ENCODE measurements around the gene MAP1A.

The MAP1A gene

DNA sequence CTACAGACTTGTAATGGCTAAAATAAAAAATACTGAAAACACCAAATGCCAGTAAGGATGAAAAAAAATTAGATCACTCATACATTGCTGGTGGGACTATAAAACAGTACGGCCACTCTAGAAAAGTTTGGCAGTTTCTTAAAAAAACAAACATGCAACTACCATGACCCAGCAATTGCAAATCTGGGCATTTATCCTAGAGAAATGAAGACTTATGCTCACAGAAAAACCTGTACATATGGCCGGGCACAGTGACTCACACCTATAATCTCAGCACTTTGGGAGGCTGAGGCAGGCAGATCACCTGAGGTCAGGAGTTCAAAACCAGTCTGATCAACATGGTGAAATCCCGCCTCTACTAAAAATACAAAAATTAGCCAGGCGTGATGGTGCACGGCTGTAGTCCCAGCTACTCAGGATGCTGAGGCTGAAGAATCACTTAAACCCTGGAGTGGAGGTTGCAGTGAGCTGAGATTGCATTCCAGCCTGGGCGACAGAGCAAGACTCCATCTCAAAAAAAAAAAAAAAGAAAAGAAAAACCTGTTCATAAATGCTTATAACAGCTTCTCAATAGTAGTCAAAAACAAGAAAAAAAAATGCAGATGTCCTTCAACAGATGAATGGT is 30.0 kb upstream of the MAP1A start:
- TF ChIP-seq, protein P1, sequence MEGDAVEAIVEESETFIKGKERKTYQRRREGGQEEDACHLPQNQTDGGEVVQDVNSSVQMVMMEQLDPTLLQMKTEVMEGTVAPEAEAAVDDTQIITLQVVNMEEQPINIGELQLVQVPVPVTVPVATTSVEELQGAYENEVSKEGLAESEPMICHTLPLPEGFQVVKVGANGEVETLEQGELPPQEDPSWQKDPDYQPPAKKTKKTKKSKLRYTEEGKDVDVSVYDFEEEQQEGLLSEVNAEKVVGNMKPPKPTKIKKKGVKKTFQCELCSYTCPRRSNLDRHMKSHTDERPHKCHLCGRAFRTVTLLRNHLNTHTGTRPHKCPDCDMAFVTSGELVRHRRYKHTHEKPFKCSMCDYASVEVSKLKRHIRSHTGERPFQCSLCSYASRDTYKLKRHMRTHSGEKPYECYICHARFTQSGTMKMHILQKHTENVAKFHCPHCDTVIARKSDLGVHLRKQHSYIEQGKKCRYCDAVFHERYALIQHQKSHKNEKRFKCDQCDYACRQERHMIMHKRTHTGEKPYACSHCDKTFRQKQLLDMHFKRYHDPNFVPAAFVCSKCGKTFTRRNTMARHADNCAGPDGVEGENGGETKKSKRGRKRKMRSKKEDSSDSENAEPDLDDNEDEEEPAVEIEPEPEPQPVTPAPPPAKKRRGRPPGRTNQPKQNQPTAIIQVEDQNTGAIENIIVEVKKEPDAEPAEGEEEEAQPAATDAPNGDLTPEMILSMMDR (conservative IDR thresholded peaks at IDR 0.05; ENCODE audit: low read depth, low read length), result no peak
- H3K4me3 ChIP-seq (ENCODE audit: low read depth, low read length), result no peak overlapping the region
- no peak for DNase-seq (ENCODE audit: low read depth)

DNA sequence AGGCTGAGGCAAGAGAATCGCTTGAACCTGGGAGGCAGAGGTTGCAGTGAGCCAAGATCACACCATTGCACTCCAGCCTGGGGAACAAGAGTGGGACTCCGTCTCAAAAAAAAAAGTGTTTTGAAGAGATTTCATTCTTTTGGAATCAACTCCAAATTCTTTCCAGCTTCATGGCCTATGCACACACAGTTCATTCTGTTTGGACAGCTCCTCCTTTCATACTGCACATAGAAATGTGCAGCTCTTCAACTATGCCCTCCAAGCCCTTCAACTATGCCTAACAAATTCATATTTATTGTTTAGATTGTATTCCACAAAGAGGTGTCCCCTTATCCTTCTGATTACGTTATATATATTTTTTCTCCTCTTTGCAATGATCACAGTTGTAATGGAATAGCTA is 28.6 kb upstream of the MAP1A start:
- no peak overlapping the region for H3K4me3 ChIP-seq (ENCODE audit: low read depth, low read length)
- no peak for DNase-seq (ENCODE audit: low read depth)
- TF ChIP-seq, protein P1 (conservative IDR thresholded peaks at IDR 0.05; ENCODE audit: low read depth, low read length), result no peak

DNA sequence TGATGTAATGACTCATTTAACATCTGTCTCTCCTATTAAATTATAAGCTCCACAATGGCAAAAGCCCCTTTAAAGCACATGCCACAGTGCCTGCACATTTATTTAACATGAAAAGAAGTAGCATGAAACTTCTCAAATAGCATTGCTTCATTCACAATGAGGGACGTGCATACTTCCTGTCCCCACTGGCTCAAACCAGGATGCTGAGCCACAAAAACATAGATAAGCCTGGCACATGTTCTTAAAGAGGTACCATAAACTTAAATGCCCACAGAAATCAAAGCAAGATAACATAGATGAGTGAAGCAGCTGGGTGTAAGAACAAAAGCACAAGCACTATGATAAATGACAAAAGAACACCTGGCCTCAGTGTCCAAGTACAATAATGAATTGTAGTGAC is 28.2 kb upstream of the MAP1A start:
- TF ChIP-seq, protein P1 (conservative IDR thresholded peaks at IDR 0.05; ENCODE audit: low read depth, low read length), result no peak
- peak; percentile 26 for DNase-seq (ENCODE audit: low read depth)
- H3K4me3 ChIP-seq (ENCODE audit: low read depth, low read length), result no peak overlapping the region

DNA sequence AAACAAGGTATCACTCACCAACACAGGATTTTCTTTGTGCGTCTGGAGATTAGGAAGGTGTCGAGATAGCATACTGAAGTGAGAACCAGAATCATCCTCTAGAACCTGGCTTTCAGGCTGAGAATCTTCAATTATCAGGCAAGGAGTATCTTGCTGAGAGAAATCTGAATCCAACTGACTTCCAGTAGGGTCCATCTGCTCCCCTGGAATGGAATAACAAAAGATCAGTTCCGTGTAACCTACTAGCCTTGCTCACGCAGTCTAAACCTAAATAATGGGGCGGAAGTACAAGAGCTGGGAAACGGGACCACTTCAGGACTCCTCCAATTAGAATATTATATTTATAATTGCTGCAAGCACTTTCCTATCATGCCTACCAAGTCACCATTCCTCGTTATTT is 25.1 kb upstream of the MAP1A start:
- H3K4me3 ChIP-seq (ENCODE audit: low read depth, low read length), result peak overlapping the region; percentile 81
- TF ChIP-seq, protein P1 (conservative IDR thresholded peaks at IDR 0.05; ENCODE audit: low read depth, low read length), result no peak
- DNase-seq (ENCODE audit: low read depth), result no peak

GRCh38 chr15:43492673-43493601 is 24.5 kb upstream of the MAP1A start, which contains the start of gene TP53BP1:
Gene TP53BP1 (minus strand): TSS chr15:43493156. CDS start chr15:43493043, 113 bp downstream.
- TF ChIP-seq, protein P1 (conservative IDR thresholded peaks at IDR 0.05; ENCODE audit: low read depth, low read length), result no peak
- H3K4me3 ChIP-seq (ENCODE audit: low read depth, low read length), result peak within 1 kb of the TSS; percentile 81
- peak; percentile 96 for DNase-seq (ENCODE audit: low read depth)

GRCh38 chr15:43493703-43494472 is 23.5 kb upstream of the MAP1A start:
- no peak for DNase-seq (ENCODE audit: low read depth)
- H3K4me3 ChIP-seq (ENCODE audit: low read depth, low read length), result peak overlapping the region; percentile 81
- TF ChIP-seq, protein P1 (conservative IDR thresholded peaks at IDR 0.05; ENCODE audit: low read depth, low read length), result no peak

All from choroid plexus epithelial cell (primary cell).